Ishikawa (cell line): Measurements from ENCODE around the gene EPB41L2.

ENCODE experiments used
- CEBPB ChIP-seq: IDR thresholded peaks from 2 replicates; pipeline ENCODE4 v1.6.1; 2012
- CREB1 ChIP-seq: IDR thresholded peaks from 2 replicates; pipeline ENCODE4 v1.6.1; 2012; ENCODE audit warnings: low read depth
- EGR1 ChIP-seq: IDR thresholded peaks from 2 replicates; pipeline ENCODE4 v1.6.1; 2012
- EP300 ChIP-seq: IDR thresholded peaks from 2 replicates; pipeline ENCODE4 v1.6.1; 2012; ENCODE audit warnings: borderline replicate concordance
- FOXM1 ChIP-seq: IDR thresholded peaks from 2 replicates; pipeline ENCODE4 v1.6.1; 2012; ENCODE audit warnings: low read depth, borderline replicate concordance
- NFIC ChIP-seq: IDR thresholded peaks from 2 replicates; pipeline ENCODE4 v1.6.1; 2012
- RAD21 ChIP-seq: IDR thresholded peaks from 2 replicates; pipeline ENCODE4 v1.6.1; 2012; ENCODE audit warnings: low read depth
- REST ChIP-seq: IDR thresholded peaks from 2 replicates; pipeline ENCODE4 v1.6.1; 2012; ENCODE audit warnings: low read depth, mild to moderate bottlenecking
- TAF1 ChIP-seq: IDR thresholded peaks from 2 replicates; pipeline ENCODE4 v1.6.1; 2012; ENCODE audit warnings: low read depth, mild to moderate bottlenecking
- TCF12 ChIP-seq: IDR thresholded peaks from 2 replicates; pipeline ENCODE4 v1.6.1; 2012; ENCODE audit warnings: low read depth
- TEAD4 ChIP-seq: IDR thresholded peaks from 2 replicates; pipeline ENCODE4 v1.6.1; 2012
- YY1 ChIP-seq: IDR thresholded peaks from 2 replicates; pipeline ENCODE4 v1.6.1; 2012; ENCODE audit warnings: low read depth
- ZBTB7A ChIP-seq: IDR thresholded peaks from 2 replicates; pipeline ENCODE4 v1.6.1; 2012; ENCODE audit warnings: low read depth
- TF ChIP-seq, protein P1 (sequence below): IDR thresholded peaks from 2 replicates; pipeline ENCODE4 v1.6.1; 2012
- TF ChIP-seq, protein P2 (sequence below): IDR thresholded peaks from 2 replicates; pipeline ENCODE4 v1.6.1; 2012

EPB41L2 gene

DNA sequence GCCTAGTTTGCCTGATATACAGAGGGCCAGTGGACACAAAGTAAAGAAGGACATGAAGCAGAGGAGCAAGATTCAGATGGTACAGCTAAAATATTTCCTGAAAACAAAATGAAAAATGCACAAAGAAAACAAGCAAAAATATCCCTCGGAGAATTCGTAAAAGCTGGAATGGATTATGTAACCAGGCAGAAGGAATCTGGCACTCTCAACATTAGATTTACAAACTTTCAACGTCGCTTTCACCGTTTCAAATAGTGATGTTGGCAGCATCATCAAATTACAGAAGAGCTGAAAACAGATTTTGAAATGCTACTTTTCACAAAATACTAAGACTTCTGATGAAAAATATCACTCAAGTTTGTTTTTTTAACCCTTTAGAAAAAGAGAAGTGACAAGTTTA, 224.1 kb downstream of the EPB41L2 start:
- TF ChIP-seq REST (no peak), CREB1 (no peak), EP300 (no peak), FOXM1 (no peak), NFIC (no peak), CEBPB (no peak), EGR1 (no peak)
- TF ChIP-seq, protein P1, sequence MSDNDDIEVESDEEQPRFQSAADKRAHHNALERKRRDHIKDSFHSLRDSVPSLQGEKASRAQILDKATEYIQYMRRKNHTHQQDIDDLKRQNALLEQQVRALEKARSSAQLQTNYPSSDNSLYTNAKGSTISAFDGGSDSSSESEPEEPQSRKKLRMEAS: no peak

GRCh38 chr6:130838250-130838860, 224.7 kb downstream of the EPB41L2 start:
- TF ChIP-seq EP300 (no peak), TEAD4 (no peak), REST (no peak)
- TF ChIP-seq, protein P2, sequence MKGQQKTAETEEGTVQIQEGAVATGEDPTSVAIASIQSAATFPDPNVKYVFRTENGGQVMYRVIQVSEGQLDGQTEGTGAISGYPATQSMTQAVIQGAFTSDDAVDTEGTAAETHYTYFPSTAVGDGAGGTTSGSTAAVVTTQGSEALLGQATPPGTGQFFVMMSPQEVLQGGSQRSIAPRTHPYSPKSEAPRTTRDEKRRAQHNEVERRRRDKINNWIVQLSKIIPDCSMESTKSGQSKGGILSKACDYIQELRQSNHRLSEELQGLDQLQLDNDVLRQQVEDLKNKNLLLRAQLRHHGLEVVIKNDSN: no peak

DNA sequence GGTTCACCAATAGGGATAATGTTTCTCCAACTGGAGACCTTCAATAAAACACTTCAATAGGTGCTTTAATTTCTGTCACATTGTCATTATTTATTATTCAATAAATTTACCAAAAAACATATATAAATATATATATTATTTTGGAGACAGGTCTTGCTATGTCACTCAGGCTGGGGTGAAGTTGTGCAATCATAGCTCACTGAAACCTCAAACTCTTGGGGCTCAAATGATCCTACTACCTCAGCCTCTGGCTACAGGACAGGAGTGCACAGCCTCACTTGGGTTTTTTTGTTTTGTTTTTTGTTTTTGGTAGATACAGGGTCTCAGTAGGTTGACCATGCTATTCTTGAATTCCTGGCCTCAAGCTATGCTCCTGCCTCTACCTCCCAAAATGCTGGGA, 226.0 kb downstream of the EPB41L2 start:
- TF ChIP-seq, protein P2: no peak
- no peak for TF ChIP-seq REST
- no peak for TF ChIP-seq ZBTB7A
- TF ChIP-seq FOXM1: no peak

GRCh38 chr6:130836055-130836640, 226.9 kb downstream of the EPB41L2 start:
- TF ChIP-seq EP300 (no peak), YY1 (no peak), CREB1 (no peak), FOXM1 (no peak), TAF1 (no peak), CEBPB (no peak), REST (no peak), EGR1 (no peak), TCF12 (no peak), NFIC (no peak), TEAD4 (no peak), RAD21 (no peak), ZBTB7A (no peak)
- TF ChIP-seq, protein P2: no peak
- TF ChIP-seq, protein P1: no peak
